Thyroid gland (tissue), 4 donors: ENCODE data around the gene HNRNPR.

ENCODE experiments used
- CTCF ChIP-seq, 6 experiments: fragments of 200-600 bp in 3 of 6; fragments of 450-650 bp in 3 of 6; sonication (generic) in 3 of 6; IDR thresholded peaks; one replicate each; pipeline ENCODE4 v1.5.1; 2016 to 2019; ENCODE audit warnings: antibody characterized with exemption in 6 of 6, mild to moderate bottlenecking in 2 of 6, inconsistent platforms in 1 of 6, moderate library complexity in 1 of 6
- POLR2A ChIP-seq, 2 donors: fragments of 450-650 bp; IDR thresholded peaks; one replicate each; pipeline ENCODE4 v1.6.1; 2017; ENCODE audit warnings: antibody characterized with exemption in 2 of 2, mild to moderate bottlenecking in 2 of 2, moderate library complexity in 1 of 2

GRCh38 chr1:23330846-23331245 is 13.2 kb downstream of the HNRNPR start:
- TF ChIP-seq CTCF (IDR thresholded peaks at IDR 0.05) = no peak
- no peak for TF ChIP-seq POLR2A (IDR thresholded peaks at IDR 0.05)
